ENCODE data around the gene PEX5L. TPM values are rescaled to one million over a fixed set of nuclear protein-coding genes. Genes with fewer than 3 reads are reported as not detected.

The PEX5L gene
- polyA plus RNA-seq, 1 experiment, result 0.14 TPM

- no peak for DNase-seq (ENCODE audit: low read depth, low spot score)
- POLR2A ChIA-PET, result no interaction called here
- Histone ChIP-seq H3K27ac (ENCODE audit: low read depth, low read length) (no peak overlapping the region), H3K4me3 (ENCODE audit: low read depth, low read length) (no peak overlapping the region), H3K9me3 (ENCODE audit: control insufficient read depth, insufficient read depth, low read length) (no peaks in the 10 kb centered on the region), H3K27me3 (ENCODE audit: control insufficient read depth, insufficient read depth, low read length) (no peaks in the 10 kb centered on the region)
- CTCF ChIA-PET, result no interaction called here
- TF ChIP-seq CTCF (IDR thresholded peaks at IDR 0.05; ENCODE audit: low read depth, low read length), result no peak
These were observed 81.5 kb downstream of the PEX5L start for GRCh38 chr3:179955286-179955685.

- no peaks in the 10 kb centered on the region for H3K9me3 ChIP-seq (ENCODE audit: control insufficient read depth, insufficient read depth, low read length)
- no peak overlapping the region for H3K4me3 ChIP-seq (ENCODE audit: low read depth, low read length)
- no peaks in the 10 kb centered on the region for H3K27me3 ChIP-seq (ENCODE audit: control insufficient read depth, insufficient read depth, low read length)
- ChIA-PET POLR2A (no interaction called here), CTCF (interaction anchor here (0.6 kb wide), 1 partner anchor 648 kb away, joined by 3 read pairs; the partner anchor contains the start of gene TTC14)
- no peak for DNase-seq (ENCODE audit: low read depth, low spot score)
- TF ChIP-seq CTCF (IDR thresholded peaks at IDR 0.05; ENCODE audit: low read depth, low read length), result no peak
- no peak overlapping the region for H3K27ac ChIP-seq (ENCODE audit: low read depth, low read length)
These were observed 82.5 kb downstream of the PEX5L start for GRCh38 chr3:179953993-179954870.

GRCh38 chr3:179950840-179951239, 85.9 kb downstream of the PEX5L start:
- H3K4me3 ChIP-seq (ENCODE audit: low read depth, low read length), result no peak overlapping the region
- DNase-seq (ENCODE audit: low read depth, low spot score), result no peak
- ChIA-PET CTCF (no interaction called here), POLR2A (no interaction called here)
- no peak for TF ChIP-seq CTCF (IDR thresholded peaks at IDR 0.05; ENCODE audit: low read depth, low read length)
- no peaks in the 10 kb centered on the region for H3K27me3 ChIP-seq (ENCODE audit: control insufficient read depth, insufficient read depth, low read length)
- no peak overlapping the region for H3K27ac ChIP-seq (ENCODE audit: low read depth, low read length)
- no peaks in the 10 kb centered on the region for H3K9me3 ChIP-seq (ENCODE audit: control insufficient read depth, insufficient read depth, low read length)

GRCh38 chr3:179949869-179950268, 86.9 kb downstream of the PEX5L start:
- H3K27me3 ChIP-seq (ENCODE audit: control insufficient read depth, insufficient read depth, low read length), result no peaks in the 10 kb centered on the region
- ChIA-PET POLR2A (no interaction called here), CTCF (no interaction called here)
- no peak for TF ChIP-seq CTCF (IDR thresholded peaks at IDR 0.05; ENCODE audit: low read depth, low read length)
- no peak for DNase-seq (ENCODE audit: low read depth, low spot score)
- no peaks in the 10 kb centered on the region for H3K9me3 ChIP-seq (ENCODE audit: control insufficient read depth, insufficient read depth, low read length)
- H3K4me3 ChIP-seq (ENCODE audit: low read depth, low read length), result no peak overlapping the region
- no peak overlapping the region for H3K27ac ChIP-seq (ENCODE audit: low read depth, low read length)

GRCh38 chr3:179949412-179949811, 87.3 kb downstream of the PEX5L start:
- Histone ChIP-seq H3K27me3 (ENCODE audit: control insufficient read depth, insufficient read depth, low read length) (no peaks in the 10 kb centered on the region), H3K27ac (ENCODE audit: low read depth, low read length) (no peak overlapping the region), H3K9me3 (ENCODE audit: control insufficient read depth, insufficient read depth, low read length) (no peaks in the 10 kb centered on the region), H3K4me3 (ENCODE audit: low read depth, low read length) (no peak overlapping the region)
- CTCF ChIA-PET, result interaction anchor here (2.0 kb wide), 1 partner anchor 20 kb away, joined by 12 read pairs; no protein-coding TSS in a partner anchor
- no peak for TF ChIP-seq CTCF (IDR thresholded peaks at IDR 0.05; ENCODE audit: low read depth, low read length)
- DNase-seq (ENCODE audit: low read depth, low spot score), result no peak
- POLR2A ChIA-PET, result no interaction called here
